GM19467 (cell line): ENCODE measurements around the gene VPS13D.
"Not testable (repeated sequence)": the region's sequence is repeated elsewhere in the genome, so short reads cannot be mapped to it uniquely, and the experiment has no call there.

Experiments
- ATAC-seq: cut with Tn5 transposase; IDR thresholded peaks from one replicate; pipeline ENCODE4 v1.9.1; 2021; ENCODE audit warnings: mild to moderate bottlenecking, moderate library complexity; ENCODE audit not compliant: unreplicated experiment

The VPS13D gene

DNA sequence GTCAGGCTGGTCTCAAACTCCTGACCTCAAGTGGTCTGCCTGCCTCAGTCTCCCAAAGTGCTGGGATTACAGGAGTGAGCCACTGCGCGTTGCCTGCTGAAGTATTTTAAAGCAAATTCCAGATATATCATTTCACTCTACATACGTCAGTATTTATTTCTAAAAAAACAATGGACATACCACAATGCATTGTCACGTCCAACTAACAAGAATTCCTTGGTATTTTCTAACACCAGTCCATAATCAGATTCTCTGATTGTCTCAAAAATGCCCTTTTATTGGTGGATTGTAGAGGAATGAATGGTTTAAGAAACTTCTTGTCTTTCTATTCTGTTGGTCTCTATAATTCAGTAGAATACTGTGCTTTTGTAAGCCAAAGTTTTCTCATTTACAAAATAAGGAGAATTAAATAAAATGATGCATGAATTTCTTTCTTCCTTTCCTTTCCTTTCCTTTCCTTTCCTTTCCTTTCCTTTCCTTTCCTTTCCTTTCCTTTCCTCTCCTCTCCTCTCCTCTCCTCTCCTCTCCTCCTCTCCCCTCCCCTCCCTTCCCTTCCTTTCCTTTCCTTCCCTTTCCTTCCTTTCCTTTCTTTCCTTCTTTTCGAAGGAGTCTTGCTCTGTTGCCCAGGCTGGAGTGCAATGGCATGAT, 55.8 kb downstream of the VPS13D start:
- ATAC-seq = no peak

DNA sequence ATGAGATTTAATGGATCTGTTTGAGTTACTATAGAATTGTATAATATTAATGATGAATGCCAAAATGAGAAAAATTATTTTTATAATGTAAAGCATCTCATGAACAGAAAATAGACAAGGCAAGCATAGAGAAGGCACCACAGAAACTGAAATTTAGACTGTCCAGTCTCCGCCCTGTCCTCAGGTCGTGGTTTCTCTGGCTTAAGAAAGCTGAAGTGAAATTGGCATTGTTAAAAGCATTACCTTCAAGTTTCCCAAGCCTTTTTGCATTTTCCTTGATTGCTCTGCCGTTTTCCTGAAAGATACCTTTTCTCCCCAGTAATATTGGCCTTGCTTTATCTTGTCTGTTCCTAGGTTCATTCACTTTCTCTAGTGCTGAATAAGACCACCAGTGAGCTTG, 58.0 kb downstream of the VPS13D start:
- ATAC-seq = no peak

DNA sequence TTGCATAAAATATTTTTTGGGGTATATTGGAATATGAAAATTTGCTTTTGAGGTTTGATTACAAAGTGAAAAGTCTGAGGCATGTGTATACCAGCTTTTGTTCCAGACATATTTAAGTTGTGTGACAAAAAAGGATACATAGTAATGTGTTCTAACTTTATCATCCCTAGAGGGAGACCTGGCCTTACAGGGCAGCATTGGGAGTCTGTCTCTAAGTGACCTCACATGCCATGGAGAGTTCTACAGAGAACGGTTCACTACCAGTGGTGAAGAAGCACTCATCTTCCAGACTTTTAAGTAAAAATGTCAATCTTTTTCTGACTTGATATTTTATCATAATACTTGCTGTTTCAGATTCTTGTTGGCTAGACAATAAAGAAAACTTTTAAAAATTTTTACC, 61.0 kb downstream of the VPS13D start:
- ATAC-seq = no peak

DNA sequence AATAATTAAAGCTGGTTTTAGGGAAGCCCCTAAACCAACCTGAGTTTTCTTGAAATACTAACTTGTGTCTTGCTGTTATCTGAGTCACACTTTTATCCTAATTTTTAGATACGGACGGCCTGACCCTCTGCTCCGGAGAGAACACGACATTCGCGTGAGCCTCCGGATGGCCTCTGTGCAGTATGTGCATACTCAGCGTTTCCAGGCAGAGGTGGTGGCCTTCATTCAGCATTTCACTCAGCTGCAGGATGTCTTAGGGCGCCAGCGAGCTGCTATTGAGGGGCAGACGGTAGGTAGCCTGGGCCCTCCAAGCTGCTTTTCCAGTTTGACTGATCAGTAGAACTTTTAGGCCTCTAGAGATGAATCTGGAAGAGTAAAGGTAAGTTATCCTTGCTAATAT, 63.6 kb downstream of the VPS13D start:
- ATAC-seq = no peak

DNA sequence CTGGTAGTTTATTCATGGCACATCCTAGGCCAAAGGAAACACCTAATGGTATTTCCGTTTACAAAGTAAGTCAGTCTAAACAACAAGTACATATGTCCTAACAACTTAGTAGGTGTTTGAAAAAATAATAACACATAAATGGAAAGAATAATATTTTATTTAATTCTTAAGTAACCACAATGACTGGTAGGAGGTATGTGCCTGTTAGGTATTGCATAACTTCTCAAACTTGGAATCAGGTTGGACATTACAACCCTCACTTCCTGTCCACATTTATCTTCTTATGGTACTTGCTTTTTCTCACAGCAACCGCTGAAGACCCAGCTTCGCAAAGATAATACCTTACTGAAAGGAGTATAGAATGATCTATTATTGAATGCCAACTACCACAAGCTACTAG, 64.2 kb downstream of the VPS13D start:
- ATAC-seq = no peak

DNA sequence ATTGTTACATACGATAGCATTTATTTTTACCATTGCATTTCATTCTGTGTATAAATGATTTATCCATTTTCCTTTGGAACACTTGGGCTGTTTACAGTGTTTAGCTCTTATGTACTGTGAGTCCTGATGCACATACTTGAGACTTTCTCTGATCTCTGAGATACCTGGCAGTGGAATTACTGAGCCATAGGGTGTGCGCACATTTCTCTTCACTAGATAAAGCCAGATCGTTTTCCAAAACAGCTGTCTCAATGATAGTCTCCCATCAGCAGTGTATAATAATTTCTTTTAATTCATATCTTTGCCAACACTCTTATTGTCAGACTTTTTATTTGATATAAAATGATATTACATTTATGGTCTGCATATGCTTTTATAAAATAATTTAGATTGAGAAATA, 66.2 kb downstream of the VPS13D start:
- ATAC-seq = no peak

DNA sequence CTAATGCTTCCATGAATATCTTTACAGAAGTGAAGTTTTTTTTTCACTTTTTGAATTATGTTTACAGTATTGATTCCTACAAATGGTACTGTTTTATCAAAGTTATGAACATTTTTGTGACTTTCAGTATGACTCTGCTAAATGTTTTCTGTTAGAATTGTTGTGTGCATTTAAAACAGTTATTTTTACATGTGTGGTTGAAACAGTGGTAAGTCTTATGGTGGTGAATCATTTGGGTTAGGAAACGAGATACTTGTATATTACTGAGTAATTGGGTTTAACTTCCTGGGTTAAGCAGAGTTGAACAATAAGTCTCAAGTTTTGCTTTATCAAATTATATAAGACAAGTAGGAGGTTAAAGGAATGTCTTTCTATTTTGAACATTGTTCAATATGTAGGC, 66.8 kb downstream of the VPS13D start:
- no peak for ATAC-seq

DNA sequence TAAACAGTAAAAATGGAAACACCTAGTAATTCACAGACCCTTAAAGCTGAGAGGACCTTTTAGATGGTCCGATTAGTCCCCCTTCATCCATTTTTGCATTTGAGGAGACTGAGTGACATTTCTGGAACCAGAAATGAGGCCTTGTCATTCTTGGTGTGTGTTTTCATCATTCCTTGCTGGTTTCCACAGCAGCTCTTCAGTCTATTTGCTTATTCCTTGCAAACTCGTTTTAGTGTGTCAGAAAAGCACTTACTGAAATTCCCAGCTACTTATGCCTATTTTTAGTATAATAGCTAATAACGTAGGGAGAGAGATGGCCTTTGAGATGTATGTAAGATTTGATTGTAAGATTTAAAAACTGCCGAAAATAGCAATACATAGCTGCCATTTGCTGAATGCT, 70.9 kb downstream of the VPS13D start:
- no peak for ATAC-seq

DNA sequence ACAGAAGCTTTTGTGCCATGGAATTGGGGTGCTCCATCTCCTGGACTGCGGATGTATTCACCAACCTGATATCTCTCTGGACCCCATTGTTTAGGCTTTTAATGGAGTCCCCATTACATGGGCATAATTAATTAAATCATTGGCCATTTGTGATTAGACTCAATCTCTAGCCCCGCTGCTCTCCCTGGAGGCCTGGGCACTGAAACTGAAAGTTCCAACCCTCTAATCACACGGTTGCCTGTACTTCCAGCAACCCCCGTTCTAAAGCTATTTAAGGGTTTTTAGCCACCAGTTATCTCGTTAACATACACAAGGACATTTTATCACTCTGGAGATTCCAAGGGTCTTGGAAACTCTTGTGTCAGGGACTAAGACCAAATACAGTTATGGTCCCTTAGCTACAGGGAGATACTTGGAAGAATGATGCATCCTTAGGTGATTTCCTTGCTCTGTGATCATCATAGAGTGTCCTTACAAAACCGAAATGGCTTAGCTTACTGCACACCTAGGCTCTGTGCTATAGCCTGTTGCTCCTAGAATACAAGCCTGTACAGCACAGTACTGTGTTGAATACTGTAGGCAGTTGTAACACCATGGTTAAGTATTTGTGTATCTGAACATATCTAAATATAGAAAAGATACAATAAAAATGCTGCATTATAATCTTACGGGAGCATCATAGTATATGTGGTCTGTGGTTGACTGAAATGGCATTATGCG, 71.8 kb downstream of the VPS13D start:
- ATAC-seq = no peak

DNA sequence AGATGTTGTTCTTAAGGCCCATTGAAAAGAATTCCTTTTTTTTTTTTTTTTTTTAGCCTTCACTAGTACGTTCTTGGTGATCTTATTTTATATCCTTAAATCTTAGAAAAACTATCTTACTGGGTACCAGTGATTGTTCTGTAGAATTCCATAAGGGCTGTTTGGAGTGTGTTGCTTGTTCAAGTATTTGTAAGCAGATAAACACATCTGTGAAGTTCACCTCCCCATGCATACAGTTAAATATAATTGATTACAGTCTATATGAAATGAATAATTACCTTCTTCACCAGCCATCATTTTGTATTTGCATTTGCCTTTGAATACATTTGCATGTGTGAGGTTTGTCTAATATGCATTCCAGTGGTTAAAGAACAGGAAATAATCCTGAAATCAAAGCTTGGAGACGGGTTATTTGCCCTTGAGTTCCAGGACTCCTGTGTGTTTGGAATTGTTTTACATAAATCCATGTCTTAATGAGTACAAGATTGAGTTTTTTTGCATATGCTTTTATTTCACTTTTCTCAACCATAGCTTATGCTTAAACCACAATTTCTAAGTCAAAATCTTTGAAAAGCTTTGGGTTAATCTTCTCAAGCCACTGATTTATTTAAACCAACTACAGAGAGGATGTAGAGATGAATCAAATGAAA, 73.1 kb downstream of the VPS13D start:
- no peak for ATAC-seq

DNA sequence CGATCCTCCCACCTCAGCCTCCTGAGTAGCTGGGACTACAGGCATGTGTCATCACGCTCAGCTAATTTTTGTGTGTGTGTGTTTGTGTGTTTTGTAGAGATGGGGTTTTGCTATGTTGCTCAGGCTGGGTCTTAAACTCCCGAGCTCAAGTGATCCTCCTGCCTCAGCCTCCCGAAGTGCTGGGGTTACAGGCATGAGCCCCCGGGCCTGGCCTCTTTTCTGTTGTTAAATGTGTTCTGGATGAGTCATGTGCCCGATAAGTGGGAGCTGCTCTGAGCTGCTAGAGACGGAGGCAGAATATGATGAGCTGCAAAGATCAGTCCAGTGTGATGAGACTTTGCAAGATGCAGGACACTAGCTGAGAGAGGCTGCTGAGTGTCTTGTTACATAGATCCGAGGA, 75.5 kb downstream of the VPS13D start:
- ATAC-seq = no peak

DNA sequence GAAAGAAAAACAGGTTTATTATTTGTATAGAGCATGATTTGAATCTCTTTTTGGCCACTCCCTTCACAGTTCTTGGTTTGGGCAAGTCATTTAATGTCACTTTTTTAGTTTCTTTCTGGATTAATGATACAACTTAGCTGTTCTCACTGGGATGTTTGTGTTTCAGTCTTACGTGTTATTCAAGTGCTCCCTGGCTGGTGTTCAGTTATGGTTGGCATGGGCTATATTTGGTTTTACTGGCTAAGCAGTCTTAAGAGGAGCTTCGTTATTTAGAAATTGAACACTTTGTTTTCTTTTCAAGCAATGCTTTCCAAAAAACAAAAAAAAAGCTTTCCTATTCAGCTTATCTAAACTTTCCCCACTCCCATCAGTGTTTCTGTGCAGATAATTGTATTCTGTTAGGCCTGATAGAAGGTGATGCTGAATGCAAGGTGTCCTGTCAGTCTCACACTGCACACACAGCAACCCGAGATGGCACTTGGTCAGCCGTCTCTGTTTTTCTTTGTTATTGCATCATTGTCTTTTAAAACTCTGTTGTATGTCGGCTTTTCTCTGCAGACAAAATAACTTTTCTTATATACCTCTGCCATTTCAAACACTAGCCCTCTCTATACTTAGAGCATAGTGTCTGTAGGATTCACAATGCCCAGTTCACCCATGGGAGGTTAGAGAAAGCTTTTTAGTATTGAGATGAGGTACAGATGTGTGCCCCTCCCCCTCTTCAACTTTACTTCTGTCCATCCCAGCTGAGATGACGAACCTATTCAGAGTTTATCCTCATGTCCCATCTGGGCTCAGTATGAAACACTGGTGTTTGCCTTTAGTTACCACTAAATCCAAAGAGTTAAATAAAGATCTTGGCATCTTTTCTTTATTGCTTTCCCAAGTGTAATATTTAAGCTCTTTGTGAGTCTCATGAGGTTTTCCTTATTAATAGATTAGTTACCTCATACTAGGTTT, 80.2 kb downstream of the VPS13D start:
- ATAC-seq = no peak

DNA sequence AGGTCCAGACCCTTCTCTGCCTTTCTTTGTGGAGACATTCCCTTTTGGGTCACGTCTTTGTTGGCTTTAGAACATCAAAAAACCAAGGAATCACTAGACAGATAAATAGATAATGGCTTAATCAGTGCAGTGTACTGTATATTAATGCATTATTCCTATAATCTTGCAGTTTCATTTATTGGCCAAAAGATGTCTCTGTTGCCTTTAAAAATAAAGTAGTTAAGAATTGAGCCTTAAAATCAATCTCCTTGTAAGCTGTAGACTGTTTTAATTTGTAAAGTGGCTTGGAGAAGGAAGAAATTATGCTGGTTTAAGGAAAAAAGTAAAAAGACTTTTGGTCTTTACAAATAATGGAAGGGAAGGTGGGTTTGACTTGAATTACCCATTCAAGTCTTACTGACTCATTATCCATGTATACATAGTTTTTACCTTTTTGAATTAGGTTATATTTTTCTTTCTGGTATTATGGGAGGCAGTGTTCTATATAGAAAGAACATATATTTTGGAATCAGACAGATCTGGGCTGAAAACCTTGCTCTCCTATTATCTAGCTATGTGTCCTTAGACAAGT, 84.6 kb downstream of the VPS13D start:
- no peak for ATAC-seq

DNA sequence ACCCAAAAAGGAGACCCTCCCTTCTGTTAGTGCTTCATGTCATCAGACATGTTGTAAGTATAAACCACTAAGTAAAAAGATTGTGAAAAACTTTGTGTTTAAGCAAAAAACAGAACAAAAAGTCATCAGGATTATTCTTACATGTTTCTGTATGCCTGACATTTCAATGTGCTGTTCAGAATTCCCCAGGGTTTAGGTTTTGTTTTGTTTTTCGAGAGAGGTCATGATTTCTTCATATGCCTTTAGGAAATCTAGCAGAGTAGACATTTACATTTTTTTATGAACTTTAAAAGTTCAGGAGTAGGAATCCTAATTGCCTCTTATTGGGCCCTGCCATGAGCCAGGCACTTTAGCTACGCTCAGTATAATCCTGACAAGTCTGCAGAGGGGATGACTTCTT, 85.3 kb downstream of the VPS13D start:
- ATAC-seq = no peak

DNA sequence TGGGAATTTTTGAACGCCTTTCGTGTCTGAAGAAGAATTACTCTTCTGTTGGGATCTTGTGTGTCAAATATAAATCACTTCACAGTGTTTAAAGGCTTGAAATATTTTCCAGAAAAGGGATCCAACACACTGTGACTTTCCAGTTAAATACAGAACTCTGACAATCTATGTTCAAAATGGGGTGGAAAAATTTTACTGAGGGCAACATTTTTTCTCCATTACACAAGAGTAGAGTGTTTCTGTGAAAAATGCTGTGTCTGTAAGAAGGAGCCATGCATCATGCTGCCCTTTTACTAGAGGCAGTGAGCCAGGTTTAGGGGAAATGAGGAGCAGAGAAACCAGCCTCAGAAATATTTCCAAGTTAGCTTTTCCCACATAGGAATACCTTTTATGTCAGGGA, 86.5 kb downstream of the VPS13D start:
- no peak for ATAC-seq

DNA sequence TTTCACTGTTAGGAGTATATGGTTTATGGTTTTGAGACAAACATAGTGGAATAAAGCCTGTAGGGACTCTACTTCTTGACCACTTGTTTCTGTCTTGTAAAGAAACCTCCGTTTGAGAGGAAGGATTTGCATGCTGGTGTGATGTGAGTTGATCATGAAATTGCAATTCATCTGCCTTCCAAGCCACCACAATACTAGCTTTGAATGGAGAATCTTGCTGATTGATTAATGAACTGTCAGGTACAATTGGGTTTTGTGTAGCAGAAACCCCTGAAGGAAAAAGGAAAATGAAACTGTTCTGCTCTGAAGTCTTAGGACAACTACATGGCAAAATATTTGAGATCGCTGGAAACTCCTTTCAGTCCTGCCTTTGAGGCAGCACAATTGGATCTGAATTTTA, 90.7 kb downstream of the VPS13D start:
- no peak for ATAC-seq

DNA sequence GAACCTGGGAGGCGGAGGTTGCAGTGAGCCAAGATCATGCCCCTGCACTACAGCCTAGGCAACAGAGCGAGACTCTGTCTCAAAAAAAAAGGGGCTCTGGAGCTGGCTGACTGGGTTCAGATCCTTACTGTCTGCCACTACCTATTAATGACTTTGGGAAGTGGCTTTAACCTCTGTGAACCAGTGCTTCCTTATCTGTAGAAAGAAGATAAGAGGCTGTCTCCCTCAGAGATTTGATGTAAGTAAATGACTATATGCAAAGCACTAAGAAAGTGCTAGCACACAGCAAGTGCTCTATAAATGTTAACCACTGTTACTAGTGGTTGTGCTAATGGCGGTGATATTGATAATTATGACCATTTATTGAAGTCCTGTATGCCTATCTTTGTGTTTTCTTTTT, 94.6 kb downstream of the VPS13D start:
- ATAC-seq = no peak

DNA sequence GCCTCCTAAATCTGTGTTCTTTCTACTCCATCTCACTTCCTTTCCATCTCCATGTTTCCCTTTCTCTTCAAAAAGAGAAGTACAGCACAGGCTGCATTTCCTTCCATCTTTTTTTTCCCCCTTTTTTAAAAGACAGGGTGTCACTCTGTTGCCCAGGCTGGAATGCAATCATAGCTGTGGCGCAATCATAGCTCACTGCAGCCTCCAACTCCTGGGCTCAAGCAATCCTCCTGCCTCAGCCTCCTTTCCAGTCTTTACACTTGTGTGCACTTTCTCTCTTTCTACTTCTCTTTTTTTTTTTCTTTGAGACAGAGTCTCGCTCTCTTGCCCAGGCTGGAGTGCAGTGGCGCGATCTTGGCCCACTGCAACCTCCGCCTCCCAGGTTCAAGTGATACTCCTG, 95.1 kb downstream of the VPS13D start:
- ATAC-seq = not testable (repeated sequence)

DNA sequence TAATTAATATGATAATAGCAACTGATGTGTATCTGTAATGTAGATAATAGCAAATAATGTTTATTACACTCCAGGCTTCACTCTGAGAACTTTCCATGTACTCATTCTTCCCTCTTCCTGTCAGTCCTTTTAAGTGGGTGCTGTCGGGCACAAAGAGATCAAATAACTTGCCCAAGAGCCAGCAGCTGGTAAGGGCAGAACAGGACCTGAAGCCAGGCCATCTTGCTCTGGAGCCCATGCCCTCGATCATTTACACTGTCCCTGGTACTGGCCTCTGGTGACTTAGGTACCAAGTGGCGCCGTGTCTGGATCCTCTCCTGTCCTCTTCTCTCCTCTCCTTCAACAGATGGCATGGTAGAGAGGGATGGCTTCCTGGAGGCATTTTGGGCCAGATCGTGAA, 97.2 kb downstream of the VPS13D start:
- ATAC-seq = no peak

DNA sequence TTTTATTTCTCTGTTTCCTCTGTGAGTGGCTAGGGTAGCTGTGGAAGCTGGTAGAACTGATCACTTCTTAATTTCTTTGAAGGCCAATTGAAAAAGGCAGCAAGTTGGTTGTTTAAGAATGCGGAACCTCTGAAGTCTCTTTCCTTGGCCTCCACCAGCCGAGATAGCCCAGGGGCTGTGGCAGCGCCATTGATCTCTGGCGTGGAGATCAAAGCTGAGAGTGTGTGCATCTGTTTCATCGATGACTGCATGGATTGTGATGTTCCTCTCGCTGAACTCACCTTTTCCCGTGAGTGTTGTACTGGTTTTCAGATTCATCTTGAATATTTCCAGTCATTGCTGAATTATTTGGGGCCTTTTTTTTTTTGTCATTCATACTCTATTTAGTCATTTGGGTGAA, 97.7 kb downstream of the VPS13D start:
- no peak for ATAC-seq
